A549 (cell line): ENCODE data around the gene BCAS3. TPM values are rescaled to one million over a fixed set of nuclear protein-coding genes. Genes with fewer than 3 reads are reported as not detected.
A peak's percentile ranks its signal among the peaks of the same experiment; 100 is the strongest.

Source experiments
- ATAC-seq, 2 experiments: fragments of 200-7000 bp in 1 of 2; fragments of >200 bp in 1 of 2; cut with Nextera tagmentation in 1 of 2; cut with Tn5 transposase in 1 of 2; 3 replicates each; pipeline versions ENCODE4 v1.8.0 to v1.9.1; 2018 to 2020; ENCODE audit warnings: mild to moderate bottlenecking in 1 of 2, moderate library complexity in 1 of 2
- CTCF ChIA-PET: fragments of 300-600 bp; sonication (Branson Sonifier 250); formaldehyde crosslinking; extraction: SDS; loops from one replicate; lab custom pipeline; 2021; ENCODE audit warnings: antibody characterized with exemption, inconsistent platforms; lab: Yijun Ruan, JAX
- POLR2A ChIA-PET: fragments of 350-600 bp; formaldehyde crosslinking; extraction: SDS; loops from one replicate; lab custom pipeline; 2021; ENCODE audit warnings: antibody characterized with exemption, inconsistent platforms; lab: Yijun Ruan, JAX
- DNase-seq, 2 experiments: peaks; one replicate each; pipeline versions ENCODE4 v3.0.0 to v3.0.0-alpha.2; 2011 to 2016; ENCODE audit warnings: low read depth in 1 of 2, low spot score in 1 of 2
- FAIRE-seq: peaks from 2 replicates; lab custom pipeline; 2011; peaks lifted over from hg19 to GRCh38; lab: Jason Lieb, UNC
- H3K27ac ChIP-seq, 2 experiments: fragments of >200 bp; sonication (Bioruptor Twin); formaldehyde crosslinking; 3 replicates each; pipeline ENCODE4 v1.5.1; 2016 to 2017
- H3K4me1 ChIP-seq: fragments of >200 bp; sonication (Bioruptor Twin); formaldehyde crosslinking; 3 replicates; pipeline ENCODE4 v1.6.1; 2016
- H3K4me2 ChIP-seq: fragments of >200 bp; sonication (Bioruptor Twin); formaldehyde crosslinking; 3 replicates; pipeline ENCODE4 v1.6.1; 2016
- H3K4me3 ChIP-seq: fragments of >200 bp; sonication (Bioruptor Twin); formaldehyde crosslinking; 3 replicates; pipeline ENCODE4 v1.5.1; 2016
- H3K9me3 ChIP-seq: fragments of >200 bp; sonication (Bioruptor Twin); formaldehyde crosslinking; 3 replicates; pipeline ENCODE4 v1.6.1; 2016
- CEBPB ChIP-seq, 2 experiments: fragments of >200 bp in 1 of 2; sonication (Bioruptor Twin) in 1 of 2; formaldehyde crosslinking in 1 of 2; IDR thresholded peaks; 2 replicates each; pipeline ENCODE4 v1.6.1; 2012 to 2016
- FOSL2 ChIP-seq, 2 experiments: fragments of 450-650 bp in 1 of 2; fragments of >200 bp in 1 of 2; sonication (Bioruptor Twin) in 1 of 2; formaldehyde crosslinking; IDR thresholded peaks; 2 replicates each; pipeline versions ENCODE4 v1.5.0 to v1.6.1; 2016 to 2020; ENCODE audit warnings: mild to moderate bottlenecking in 1 of 2, moderate library complexity in 1 of 2
- HOXA7 ChIP-seq: fragments of 250-450 bp; sonication (Bioruptor Pico); IDR thresholded peaks from 2 replicates; pipeline ENCODE4 v1.5.0; 2020; ENCODE audit warnings: mild to moderate bottlenecking, moderate library complexity
- JUN ChIP-seq, 2 experiments: fragments of >200 bp; sonication (Bioruptor Twin); formaldehyde crosslinking; IDR thresholded peaks; 2 replicates in 1 of 2; 3 replicates in 1 of 2; pipeline ENCODE4 v1.6.1; 2016 to 2017
- MYC ChIP-seq: IDR thresholded peaks from 2 replicates; pipeline ENCODE4 v1.6.1; 2012; ENCODE audit warnings: mild to moderate bottlenecking, inconsistent platforms, low read length, improper control_type of control experiment, borderline replicate concordance
- NFE2L2 ChIP-seq: fragments of 150-350 bp; conservative IDR thresholded peaks from 2 replicates; pipeline ENCODE4 v1.6.1; 2014; ENCODE audit warnings: low read length
- PHF8 ChIP-seq: fragments of 200-600 bp; sonication (generic); IDR thresholded peaks from 2 replicates; pipeline ENCODE4 v1.6.1; 2016; ENCODE audit warnings: low read depth, mild to moderate bottlenecking, antibody characterized with exemption, moderate library complexity, borderline replicate concordance
- POLR2A ChIP-seq: IDR thresholded peaks from 2 replicates; pipeline ENCODE4 v1.6.1; 2012; ENCODE audit warnings: mild to moderate bottlenecking, low read length
- RAD21 ChIP-seq, 2 experiments: fragments of >200 bp in 1 of 2; sonication (Bioruptor Twin) in 1 of 2; formaldehyde crosslinking in 1 of 2; IDR thresholded peaks in 1 of 2; conservative IDR thresholded peaks in 1 of 2; 2 replicates in 1 of 2; 3 replicates in 1 of 2; pipeline ENCODE4 v1.6.1; 2012 to 2018; ENCODE audit warnings: inconsistent platforms in 1 of 2
- RARB ChIP-seq: fragments of 250-450 bp; sonication (Bioruptor Pico); IDR thresholded peaks from 2 replicates; pipeline ENCODE4 v1.8.0; 2021; ENCODE audit warnings: mild to moderate bottlenecking, moderate library complexity
- RNF2 ChIP-seq: fragments of 200-600 bp; sonication (generic); IDR thresholded peaks from 2 replicates; pipeline ENCODE4 v1.6.1; 2016; ENCODE audit warnings: low read depth, mild to moderate bottlenecking, antibody characterized with exemption, moderate library complexity, borderline replicate concordance
- SMC3 ChIP-seq: fragments of >200 bp; sonication (Bioruptor Twin); formaldehyde crosslinking; IDR thresholded peaks from 3 replicates; pipeline ENCODE4 v1.6.1; 2018; ENCODE audit warnings: inconsistent platforms
- TFCP2L1 ChIP-seq: fragments of 250-450 bp; sonication (Bioruptor Pico); IDR thresholded peaks from 2 replicates; pipeline ENCODE4 v1.5.0; 2021; ENCODE audit warnings: mild to moderate bottlenecking
- ZSCAN20 ChIP-seq: fragments of 250-450 bp; sonication (Bioruptor Pico); IDR thresholded peaks from 2 replicates; pipeline ENCODE4 v1.8.0; 2022; ENCODE audit warnings: mild to moderate bottlenecking, moderate library complexity
- WGBS: methylation state at CpG from one replicate; pipeline ENCODE4 v1.1.6; 2017; ENCODE audit errors: missing lambda C conversion rate; 5-methylcytosine and 5-hydroxymethylcytosine counted together
- polyA plus RNA-seq, 4 experiments: library from polyadenylated mRNA; depleted of rRNA in 3 of 4; stranded (reverse); fragments of >200 nt; fragmentation: RNase III in 1 of 4; extraction: RNeasy Plus Mini Kit Qiagen cat#74134 plus additional on column Dnase treatment in 1 of 4; gene quantifications; 2 replicates in 3 of 4; 3 replicates in 1 of 4; pipeline ENCODE4 v1.2.3, GENCODE V29; 2011 to 2017
- TF ChIP-seq, protein P1 (sequence below): fragments of >200 bp; sonication (Bioruptor Twin); formaldehyde crosslinking; IDR thresholded peaks from 3 replicates; pipeline ENCODE4 v1.6.1; 2016
- TF ChIP-seq, protein P2 (sequence below): fragments of 250-450 bp; sonication (Bioruptor Pico); IDR thresholded peaks from 2 replicates; pipeline ENCODE4 v1.5.0; 2021; ENCODE audit warnings: mild to moderate bottlenecking, moderate library complexity, borderline replicate concordance
- TF ChIP-seq, protein P3 (sequence below): fragments of 150-350 bp; IDR thresholded peaks from 2 replicates; pipeline ENCODE4 v1.6.1; 2014; ENCODE audit warnings: low read depth, mild to moderate bottlenecking, low read length

BCAS3 gene
- polyA plus RNA-seq, 2 of the 4 experiments (the other 2 are of a cell fraction), result 14.7 to 43.4 TPM

DNA sequence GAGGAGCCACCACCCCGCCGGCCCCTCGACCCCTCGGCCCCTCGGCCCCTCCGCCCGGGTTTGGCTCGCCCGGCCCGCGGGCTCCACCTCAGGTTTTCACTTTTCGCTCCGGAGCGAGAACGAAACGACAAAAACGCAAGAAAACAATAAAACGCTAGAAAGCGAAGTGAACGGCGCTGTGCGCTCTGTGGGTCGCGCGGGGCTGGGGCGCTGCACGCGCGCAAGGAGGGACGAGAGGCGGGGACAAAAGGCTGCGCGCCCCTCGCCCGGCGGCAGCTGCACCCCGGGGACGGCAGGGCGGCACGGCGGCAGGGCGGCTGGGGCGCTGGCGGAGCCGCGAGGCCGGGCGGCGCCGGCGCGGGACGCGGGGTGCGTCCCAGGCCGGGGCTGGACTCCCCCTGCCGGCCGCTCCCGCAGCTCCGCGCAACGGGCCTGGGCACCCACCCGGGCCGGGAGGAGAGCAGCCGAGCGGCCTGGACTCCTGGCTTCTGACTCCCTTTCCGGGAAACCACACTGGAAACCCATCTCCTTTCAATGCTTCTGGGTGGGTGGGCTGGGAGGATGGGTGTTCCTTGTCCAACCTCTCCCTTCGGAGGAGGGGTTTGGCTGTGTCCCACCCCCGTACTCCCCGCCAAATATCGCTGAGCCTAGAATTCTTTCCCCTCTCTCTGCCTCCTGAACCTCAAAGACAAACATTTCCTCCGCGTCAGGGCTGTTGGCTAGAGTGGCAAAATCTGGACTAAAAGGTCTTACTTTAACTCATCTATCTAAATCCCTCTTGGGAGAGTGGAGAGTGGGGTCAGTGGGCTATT, 731.9 kb downstream of the BCAS3 start (continued):
- TF ChIP-seq, protein P1, sequence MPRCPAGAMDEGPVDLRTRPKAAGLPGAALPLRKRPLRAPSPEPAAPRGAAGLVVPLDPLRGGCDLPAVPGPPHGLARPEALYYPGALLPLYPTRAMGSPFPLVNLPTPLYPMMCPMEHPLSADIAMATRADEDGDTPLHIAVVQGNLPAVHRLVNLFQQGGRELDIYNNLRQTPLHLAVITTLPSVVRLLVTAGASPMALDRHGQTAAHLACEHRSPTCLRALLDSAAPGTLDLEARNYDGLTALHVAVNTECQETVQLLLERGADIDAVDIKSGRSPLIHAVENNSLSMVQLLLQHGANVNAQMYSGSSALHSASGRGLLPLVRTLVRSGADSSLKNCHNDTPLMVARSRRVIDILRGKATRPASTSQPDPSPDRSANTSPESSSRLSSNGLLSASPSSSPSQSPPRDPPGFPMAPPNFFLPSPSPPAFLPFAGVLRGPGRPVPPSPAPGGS, result peak; percentile 35; the same call in 1 of the 3 replicates
- peak; percentile 62 for TF ChIP-seq POLR2A
- TF ChIP-seq, protein P2, sequence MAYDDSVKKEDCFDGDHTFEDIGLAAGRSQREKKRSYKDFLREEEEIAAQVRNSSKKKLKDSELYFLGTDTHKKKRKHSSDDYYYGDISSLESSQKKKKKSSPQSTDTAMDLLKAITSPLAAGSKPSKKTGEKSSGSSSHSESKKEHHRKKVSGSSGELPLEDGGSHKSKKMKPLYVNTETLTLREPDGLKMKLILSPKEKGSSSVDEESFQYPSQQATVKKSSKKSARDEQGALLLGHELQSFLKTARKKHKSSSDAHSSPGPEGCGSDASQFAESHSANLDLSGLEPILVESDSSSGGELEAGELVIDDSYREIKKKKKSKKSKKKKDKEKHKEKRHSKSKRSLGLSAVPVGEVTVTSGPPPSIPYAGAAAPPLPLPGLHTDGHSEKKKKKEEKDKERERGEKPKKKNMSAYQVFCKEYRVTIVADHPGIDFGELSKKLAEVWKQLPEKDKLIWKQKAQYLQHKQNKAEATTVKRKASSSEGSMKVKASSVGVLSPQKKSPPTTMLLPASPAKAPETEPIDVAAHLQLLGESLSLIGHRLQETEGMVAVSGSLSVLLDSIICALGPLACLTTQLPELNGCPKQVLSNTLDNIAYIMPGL, result no peak
- TF ChIP-seq RARB (CRISPR knock-in tag), result no peak
- no peak for TF ChIP-seq NFE2L2
- TF ChIP-seq PHF8, result peak; percentile 56; the same call in 1 of the 2 replicates
- no peak for TF ChIP-seq TFCP2L1
- TF ChIP-seq RNF2, result peak; percentile 74; the same call in 1 of the 2 replicates
- peak in 1 of 2 experiments; percentile 59; a peak in 3 of 5 replicates for TF ChIP-seq JUN (IDR thresholded peaks at IDR 0.05)
- TF ChIP-seq, protein P3, sequence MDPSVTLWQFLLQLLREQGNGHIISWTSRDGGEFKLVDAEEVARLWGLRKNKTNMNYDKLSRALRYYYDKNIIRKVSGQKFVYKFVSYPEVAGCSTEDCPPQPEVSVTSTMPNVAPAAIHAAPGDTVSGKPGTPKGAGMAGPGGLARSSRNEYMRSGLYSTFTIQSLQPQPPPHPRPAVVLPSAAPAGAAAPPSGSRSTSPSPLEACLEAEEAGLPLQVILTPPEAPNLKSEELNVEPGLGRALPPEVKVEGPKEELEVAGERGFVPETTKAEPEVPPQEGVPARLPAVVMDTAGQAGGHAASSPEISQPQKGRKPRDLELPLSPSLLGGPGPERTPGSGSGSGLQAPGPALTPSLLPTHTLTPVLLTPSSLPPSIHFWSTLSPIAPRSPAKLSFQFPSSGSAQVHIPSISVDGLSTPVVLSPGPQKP, result no peak
- peak; percentile 37; the same call in 1 of the 2 replicates for TF ChIP-seq MYC
- peak; percentile 98 for TF ChIP-seq SMC3
- TF ChIP-seq HOXA7 (CRISPR knock-in tag), result no peak
- TF ChIP-seq, all 56 proteins: peak for 11

DNA sequence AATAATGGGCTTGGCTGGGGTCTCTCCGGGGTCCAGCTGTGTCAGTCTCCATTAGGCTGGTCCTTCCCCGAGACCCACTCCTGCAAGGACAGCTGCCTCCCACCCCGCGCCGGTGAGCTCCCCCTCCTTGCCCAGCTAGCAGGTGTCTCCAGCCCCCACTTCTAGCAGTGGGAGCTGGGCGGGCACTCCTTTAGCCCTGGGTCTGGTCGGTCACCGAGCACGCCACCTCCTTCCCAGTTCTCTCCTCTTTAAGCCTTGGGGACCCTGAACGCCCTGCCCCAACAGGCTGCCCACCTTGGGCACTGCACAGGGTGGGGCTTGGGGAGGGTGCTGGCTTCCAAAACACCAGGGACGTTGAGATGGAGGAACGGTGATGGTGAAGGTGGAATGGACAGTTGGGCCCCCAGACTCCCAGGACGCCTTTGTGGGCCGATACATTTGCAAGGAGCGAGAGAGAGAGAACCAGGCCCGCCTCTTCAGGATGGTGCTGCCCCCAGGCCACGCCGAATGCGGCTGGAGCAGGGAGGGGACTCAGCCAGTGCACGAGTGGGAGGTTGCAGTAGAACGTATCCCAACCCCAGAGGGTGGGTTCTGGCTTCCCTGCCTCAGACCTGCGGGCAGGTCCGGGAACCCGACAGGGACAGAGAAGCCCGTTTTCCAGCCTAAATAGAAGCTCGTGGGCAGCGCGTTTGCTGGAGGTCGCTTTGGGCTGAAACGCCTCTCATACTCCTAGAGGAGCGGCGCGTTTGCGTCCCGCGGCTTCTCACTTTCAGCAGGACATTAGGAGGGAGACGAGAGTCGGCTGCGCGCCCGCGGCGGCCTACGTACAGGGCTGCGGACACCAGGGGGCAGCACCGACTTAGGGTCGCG, 732.7 kb downstream of the BCAS3 start:
- H3K27ac ChIP-seq, result peak overlapping the region; percentile 72 to 92
- 0 out of 3 replicates have a peak, but pooled peaks cover 8% of the 10 kb centered on the region for H3K9me3 ChIP-seq
- FAIRE-seq (no peak), ATAC-seq (no peak), DNase-seq (peak in 1 of 2 experiments; percentile 60)
- H3K4me3 ChIP-seq, result no peak overlapping the region
- peaks cover 8% of the 10 kb centered on the region; the same call in 2 of the 3 replicates for H3K4me1 ChIP-seq
- H3K4me2 ChIP-seq, result peak overlapping the region; percentile 58
- ChIA-PET CTCF (interaction anchor here (0.6 to 19.8 kb wide), 35 partner anchors 8 to 733 kb away, joined by 3 to 357 read pairs (median 4); partner anchors contain the start of genes BCAS3 and TBX2), POLR2A (interaction anchor here (0.7 to 2.9 kb wide), 3 partner anchors 11 to 690 kb away, joined by 3 to 21 read pairs (median 4); partner anchors contain the start of gene TBX2)
- 91% methylated on average over 46 of the region's 48 CpGs for WGBS
- TF ChIP-seq SMC3 (peak; percentile 29; the same call in 1 of the 3 replicates), CEBPB (IDR thresholded peaks at IDR 0.05) (no peak), ZSCAN20 (CRISPR knock-in tag) (no peak), RAD21 (conservative IDR thresholded peaks at IDR 0.05 in 1 of 2, IDR thresholded peaks at IDR 0.05 in 1 of 2) (0 out of 5 replicates have a peak, but pooled peaks of 1 of the 2 experiments have one; percentile 21), FOSL2 (IDR thresholded peaks at IDR 0.05) (no peak), FOSL2 (CRISPR knock-in tag; IDR thresholded peaks at IDR 0.05) (no peak)
